ENCODE measurements around the gene CEP57L1. TPM values are rescaled to one million over a fixed set of nuclear protein-coding genes. Genes with fewer than 3 reads are reported as not detected.

The CEP57L1 gene
- polyA plus RNA-seq, 1 donor from 2014 or later: 19.7 TPM

DNA sequence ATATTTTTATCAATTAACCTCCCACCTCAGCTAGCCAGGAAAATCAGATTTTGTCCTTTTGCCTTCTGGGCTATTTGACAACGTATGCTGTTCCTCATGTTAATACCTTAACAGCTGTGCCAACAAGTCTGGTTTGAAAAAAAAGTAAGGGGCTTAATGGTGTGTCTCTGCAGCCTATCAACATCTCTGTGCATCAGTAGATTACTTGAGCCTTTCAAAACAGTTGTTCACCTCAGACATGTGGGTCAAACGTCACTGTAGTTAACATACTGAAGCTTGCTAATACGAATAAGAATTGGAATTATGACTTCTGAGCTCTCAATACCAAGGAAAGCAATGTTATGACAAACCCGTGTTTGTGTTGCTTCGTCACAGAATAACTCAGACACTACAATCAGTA is 23.0 kb downstream of the CEP57L1 start:
- H3K9me3 ChIP-seq (ENCODE audit: low read length): no peaks in the 10 kb centered on the region
- no peak overlapping the region for H3K4me3 ChIP-seq (ENCODE audit: low read length)
- no peaks in the 10 kb centered on the region for H3K36me3 ChIP-seq (ENCODE audit: insufficient read depth, low read length)
- H2AFZ ChIP-seq (ENCODE audit: low read depth, low read length): no peak overlapping the region
- no peaks in the 10 kb centered on the region for H3K9me2 ChIP-seq (ENCODE audit: insufficient read depth, low read length)
- H3K79me2 ChIP-seq (replicated peaks; ENCODE audit: insufficient read depth, low read length): peaks cover 30% of the 10 kb centered on the region
- H3K27me3 ChIP-seq (ENCODE audit: insufficient read depth, low read depth, low read length): no peaks in the 10 kb centered on the region
- no peak overlapping the region for H3K27ac ChIP-seq (ENCODE audit: low read length)
- no peak overlapping the region for H3K9ac ChIP-seq (ENCODE audit: low read length)
- no peaks in the 10 kb centered on the region for H3F3A ChIP-seq (ENCODE audit: insufficient read depth, low read length, poor library complexity, severe bottlenecking)
- no peak for TF ChIP-seq EP300 (conservative IDR thresholded peaks at IDR 0.05; ENCODE audit: poor library complexity, severe bottlenecking)
- H4K20me1 ChIP-seq (ENCODE audit: insufficient read depth): no peaks in the 10 kb centered on the region
- H3K4me2 ChIP-seq (ENCODE audit: low read length): no peak overlapping the region

DNA sequence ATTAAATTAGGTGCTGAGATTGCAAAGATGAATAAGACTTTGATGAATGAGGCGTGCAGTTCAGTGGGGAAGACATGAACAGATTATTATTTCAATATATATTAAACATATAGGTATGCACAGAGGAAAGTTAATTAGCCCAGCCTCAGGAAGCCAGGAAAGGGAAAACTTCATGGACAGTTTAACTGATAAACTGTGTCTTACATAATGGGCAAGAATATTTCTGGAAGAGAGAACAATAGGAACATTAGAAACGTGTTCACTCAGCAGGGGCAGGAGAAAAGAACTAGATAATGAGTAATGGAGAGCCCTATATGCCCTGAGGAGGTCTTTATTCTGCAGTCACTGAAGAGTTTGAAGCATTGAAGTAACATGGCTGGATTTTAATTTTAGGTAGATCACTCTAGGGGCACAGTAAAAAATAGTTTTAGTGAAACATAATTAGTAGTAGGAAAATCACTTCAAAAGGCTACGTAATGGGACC is 23.6 kb downstream of the CEP57L1 start:
- H3K9me2 ChIP-seq (ENCODE audit: insufficient read depth, low read length): no peaks in the 10 kb centered on the region
- no peak overlapping the region for H3K4me3 ChIP-seq (ENCODE audit: low read length)
- TF ChIP-seq, protein P1, sequence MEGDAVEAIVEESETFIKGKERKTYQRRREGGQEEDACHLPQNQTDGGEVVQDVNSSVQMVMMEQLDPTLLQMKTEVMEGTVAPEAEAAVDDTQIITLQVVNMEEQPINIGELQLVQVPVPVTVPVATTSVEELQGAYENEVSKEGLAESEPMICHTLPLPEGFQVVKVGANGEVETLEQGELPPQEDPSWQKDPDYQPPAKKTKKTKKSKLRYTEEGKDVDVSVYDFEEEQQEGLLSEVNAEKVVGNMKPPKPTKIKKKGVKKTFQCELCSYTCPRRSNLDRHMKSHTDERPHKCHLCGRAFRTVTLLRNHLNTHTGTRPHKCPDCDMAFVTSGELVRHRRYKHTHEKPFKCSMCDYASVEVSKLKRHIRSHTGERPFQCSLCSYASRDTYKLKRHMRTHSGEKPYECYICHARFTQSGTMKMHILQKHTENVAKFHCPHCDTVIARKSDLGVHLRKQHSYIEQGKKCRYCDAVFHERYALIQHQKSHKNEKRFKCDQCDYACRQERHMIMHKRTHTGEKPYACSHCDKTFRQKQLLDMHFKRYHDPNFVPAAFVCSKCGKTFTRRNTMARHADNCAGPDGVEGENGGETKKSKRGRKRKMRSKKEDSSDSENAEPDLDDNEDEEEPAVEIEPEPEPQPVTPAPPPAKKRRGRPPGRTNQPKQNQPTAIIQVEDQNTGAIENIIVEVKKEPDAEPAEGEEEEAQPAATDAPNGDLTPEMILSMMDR (IDR thresholded peaks at IDR 0.05; ENCODE audit: poor library complexity, severe bottlenecking): no peak
- TF ChIP-seq, protein P2, sequence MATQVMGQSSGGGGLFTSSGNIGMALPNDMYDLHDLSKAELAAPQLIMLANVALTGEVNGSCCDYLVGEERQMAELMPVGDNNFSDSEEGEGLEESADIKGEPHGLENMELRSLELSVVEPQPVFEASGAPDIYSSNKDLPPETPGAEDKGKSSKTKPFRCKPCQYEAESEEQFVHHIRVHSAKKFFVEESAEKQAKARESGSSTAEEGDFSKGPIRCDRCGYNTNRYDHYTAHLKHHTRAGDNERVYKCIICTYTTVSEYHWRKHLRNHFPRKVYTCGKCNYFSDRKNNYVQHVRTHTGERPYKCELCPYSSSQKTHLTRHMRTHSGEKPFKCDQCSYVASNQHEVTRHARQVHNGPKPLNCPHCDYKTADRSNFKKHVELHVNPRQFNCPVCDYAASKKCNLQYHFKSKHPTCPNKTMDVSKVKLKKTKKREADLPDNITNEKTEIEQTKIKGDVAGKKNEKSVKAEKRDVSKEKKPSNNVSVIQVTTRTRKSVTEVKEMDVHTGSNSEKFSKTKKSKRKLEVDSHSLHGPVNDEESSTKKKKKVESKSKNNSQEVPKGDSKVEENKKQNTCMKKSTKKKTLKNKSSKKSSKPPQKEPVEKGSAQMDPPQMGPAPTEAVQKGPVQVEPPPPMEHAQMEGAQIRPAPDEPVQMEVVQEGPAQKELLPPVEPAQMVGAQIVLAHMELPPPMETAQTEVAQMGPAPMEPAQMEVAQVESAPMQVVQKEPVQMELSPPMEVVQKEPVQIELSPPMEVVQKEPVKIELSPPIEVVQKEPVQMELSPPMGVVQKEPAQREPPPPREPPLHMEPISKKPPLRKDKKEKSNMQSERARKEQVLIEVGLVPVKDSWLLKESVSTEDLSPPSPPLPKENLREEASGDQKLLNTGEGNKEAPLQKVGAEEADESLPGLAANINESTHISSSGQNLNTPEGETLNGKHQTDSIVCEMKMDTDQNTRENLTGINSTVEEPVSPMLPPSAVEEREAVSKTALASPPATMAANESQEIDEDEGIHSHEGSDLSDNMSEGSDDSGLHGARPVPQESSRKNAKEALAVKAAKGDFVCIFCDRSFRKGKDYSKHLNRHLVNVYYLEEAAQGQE (IDR thresholded peaks at IDR 0.05; ENCODE audit: borderline replicate concordance): no peak
- TF ChIP-seq SMC3 (conservative IDR thresholded peaks at IDR 0.05; ENCODE audit: poor library complexity): no peak
- TF ChIP-seq EZH2 (IDR thresholded peaks at IDR 0.05; ENCODE audit: borderline replicate concordance, insufficient read depth, low read length, poor library complexity, severe bottlenecking): no peak
- no peak for TF ChIP-seq EP300 (conservative IDR thresholded peaks at IDR 0.05; ENCODE audit: poor library complexity, severe bottlenecking)
- no peak for TF ChIP-seq POLR2AphosphoS5 (IDR thresholded peaks at IDR 0.05)
- no peak overlapping the region for H2AFZ ChIP-seq (ENCODE audit: low read depth, low read length)
- H3K79me2 ChIP-seq (replicated peaks; ENCODE audit: insufficient read depth, low read length): peaks cover 25% of the 10 kb centered on the region
- no peak overlapping the region for H3K4me2 ChIP-seq (ENCODE audit: low read length)
- no peaks in the 10 kb centered on the region for H3K9me3 ChIP-seq (ENCODE audit: low read length)
- H4K20me1 ChIP-seq (ENCODE audit: insufficient read depth): no peaks in the 10 kb centered on the region
- no peak overlapping the region for H3K27ac ChIP-seq (ENCODE audit: low read length)
- no peaks in the 10 kb centered on the region for H3K36me3 ChIP-seq (ENCODE audit: insufficient read depth, low read length)
- H3K27me3 ChIP-seq (ENCODE audit: insufficient read depth, low read depth, low read length): no peaks in the 10 kb centered on the region
- H3K9ac ChIP-seq (ENCODE audit: low read length): no peak overlapping the region
- no peaks in the 10 kb centered on the region for H3F3A ChIP-seq (ENCODE audit: insufficient read depth, low read length, poor library complexity, severe bottlenecking)

DNA sequence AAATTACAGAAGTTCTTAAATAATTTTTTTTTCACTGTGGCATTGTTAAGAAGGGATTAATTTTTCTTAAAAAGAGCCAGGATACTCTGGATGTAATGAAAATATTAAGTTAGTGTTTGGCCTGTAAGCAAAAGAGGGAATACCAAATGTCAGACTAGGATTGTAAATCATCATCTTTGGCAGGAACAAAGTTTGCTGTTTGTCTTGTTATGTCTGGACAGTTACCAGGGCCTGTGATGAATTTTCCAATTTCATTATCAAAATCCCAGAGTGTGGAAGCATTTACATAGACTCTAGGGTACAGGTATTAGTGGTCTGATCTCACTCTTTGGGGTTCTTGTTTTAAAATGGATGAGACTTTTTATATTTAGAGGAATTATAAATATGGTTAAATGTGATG is 26.1 kb downstream of the CEP57L1 start:
- Histone ChIP-seq H3K36me3 (ENCODE audit: insufficient read depth, low read length) (no peaks in the 10 kb centered on the region), H3K9ac (ENCODE audit: low read length) (no peak overlapping the region), H3K4me3 (ENCODE audit: low read length) (no peak overlapping the region), H3K79me2 (replicated peaks; ENCODE audit: insufficient read depth, low read length) (peaks cover 16% of the 10 kb centered on the region), H3K4me2 (ENCODE audit: low read length) (no peak overlapping the region), H3F3A (ENCODE audit: insufficient read depth, low read length, poor library complexity, severe bottlenecking) (no peaks in the 10 kb centered on the region), H3K9me2 (ENCODE audit: insufficient read depth, low read length) (no peaks in the 10 kb centered on the region), H3K27ac (ENCODE audit: low read length) (no peak overlapping the region), H2AFZ (ENCODE audit: low read depth, low read length) (no peak overlapping the region), H3K9me3 (ENCODE audit: low read length) (no peaks in the 10 kb centered on the region), H4K20me1 (ENCODE audit: insufficient read depth) (no peaks in the 10 kb centered on the region), H3K27me3 (ENCODE audit: insufficient read depth, low read depth, low read length) (no peaks in the 10 kb centered on the region)
- TF ChIP-seq MXI1 (conservative IDR thresholded peaks at IDR 0.05; ENCODE audit: poor library complexity, severe bottlenecking): no peak
- TF ChIP-seq RAD21 (conservative IDR thresholded peaks at IDR 0.05): no peak
- TF ChIP-seq TAF1 (IDR thresholded peaks at IDR 0.05; ENCODE audit: low read depth): no peak
- no peak for TF ChIP-seq EP300 (conservative IDR thresholded peaks at IDR 0.05; ENCODE audit: poor library complexity, severe bottlenecking)
- no peak for TF ChIP-seq POLR2AphosphoS5 (IDR thresholded peaks at IDR 0.05)
- no peak for TF ChIP-seq EZH2 (IDR thresholded peaks at IDR 0.05; ENCODE audit: borderline replicate concordance, insufficient read depth, low read length, poor library complexity, severe bottlenecking)
- TF ChIP-seq, protein P2 (IDR thresholded peaks at IDR 0.05; ENCODE audit: borderline replicate concordance): no peak
- TF ChIP-seq, protein P1 (IDR thresholded peaks at IDR 0.05; ENCODE audit: poor library complexity, severe bottlenecking): no peak
